ENCODE results near the gene HJV. TPM values are rescaled to one million over a fixed set of nuclear protein-coding genes. Genes with fewer than 3 reads are reported as not detected.
A peak's percentile ranks its signal among the peaks of the same experiment; 100 is the strongest.

The HJV gene
- total and polyA plus RNA-seq, 2 of the 13 experiments (the other 11 are each of a cell fraction or from before 2014, with no cell fraction given) = 0.18 TPM; not detected in 1

DNA sequence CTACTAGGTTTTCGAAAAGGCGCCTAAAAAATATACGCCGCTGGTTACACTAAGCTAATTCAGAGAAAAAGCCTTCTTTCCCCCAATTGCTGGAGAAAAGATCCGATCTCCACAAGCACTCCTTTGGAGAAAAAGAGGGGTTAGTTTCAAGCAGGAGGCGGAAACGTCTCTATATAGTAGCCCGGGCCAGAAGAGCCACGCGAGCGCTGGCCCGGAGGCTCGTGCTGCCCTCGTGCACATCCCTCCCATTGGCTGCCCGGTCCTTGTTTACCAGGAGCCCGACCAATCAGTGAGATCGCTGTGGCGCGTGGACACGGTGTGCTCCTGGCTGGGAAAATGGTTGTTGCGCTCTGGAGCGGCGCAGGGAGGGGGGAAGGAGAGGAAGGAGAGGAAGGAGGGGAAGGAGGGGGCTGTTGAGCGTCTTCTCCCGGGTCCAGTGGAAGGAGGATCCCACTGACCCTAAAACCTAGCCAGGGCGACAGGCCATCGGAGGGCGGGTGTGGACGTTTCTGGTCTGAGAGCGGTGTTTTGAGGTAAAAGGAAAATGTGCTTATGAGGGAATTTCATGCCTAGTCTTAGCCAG is 25.0 kb downstream of the HJV start, which contains the start of gene TXNIP (continued):
- TF ChIP-seq, protein P1, sequence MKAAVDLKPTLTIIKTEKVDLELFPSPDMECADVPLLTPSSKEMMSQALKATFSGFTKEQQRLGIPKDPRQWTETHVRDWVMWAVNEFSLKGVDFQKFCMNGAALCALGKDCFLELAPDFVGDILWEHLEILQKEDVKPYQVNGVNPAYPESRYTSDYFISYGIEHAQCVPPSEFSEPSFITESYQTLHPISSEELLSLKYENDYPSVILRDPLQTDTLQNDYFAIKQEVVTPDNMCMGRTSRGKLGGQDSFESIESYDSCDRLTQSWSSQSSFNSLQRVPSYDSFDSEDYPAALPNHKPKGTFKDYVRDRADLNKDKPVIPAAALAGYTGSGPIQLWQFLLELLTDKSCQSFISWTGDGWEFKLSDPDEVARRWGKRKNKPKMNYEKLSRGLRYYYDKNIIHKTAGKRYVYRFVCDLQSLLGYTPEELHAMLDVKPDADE (CRISPR knock-in tag; IDR thresholded peaks at IDR 0.05) = no peak
- peak; percentile 69 for TF ChIP-seq HDAC2 (CRISPR knock-in tag; IDR thresholded peaks at IDR 0.05)
- peak; percentile 48 for TF ChIP-seq HNRNPLL (IDR thresholded peaks at IDR 0.05; ENCODE audit: low read depth, low read length, poor library complexity, severe bottlenecking)
- no peak for TF ChIP-seq ZNF782 (CRISPR knock-in tag; IDR thresholded peaks at IDR 0.05; ENCODE audit: borderline replicate concordance)
- TF ChIP-seq, protein P2, sequence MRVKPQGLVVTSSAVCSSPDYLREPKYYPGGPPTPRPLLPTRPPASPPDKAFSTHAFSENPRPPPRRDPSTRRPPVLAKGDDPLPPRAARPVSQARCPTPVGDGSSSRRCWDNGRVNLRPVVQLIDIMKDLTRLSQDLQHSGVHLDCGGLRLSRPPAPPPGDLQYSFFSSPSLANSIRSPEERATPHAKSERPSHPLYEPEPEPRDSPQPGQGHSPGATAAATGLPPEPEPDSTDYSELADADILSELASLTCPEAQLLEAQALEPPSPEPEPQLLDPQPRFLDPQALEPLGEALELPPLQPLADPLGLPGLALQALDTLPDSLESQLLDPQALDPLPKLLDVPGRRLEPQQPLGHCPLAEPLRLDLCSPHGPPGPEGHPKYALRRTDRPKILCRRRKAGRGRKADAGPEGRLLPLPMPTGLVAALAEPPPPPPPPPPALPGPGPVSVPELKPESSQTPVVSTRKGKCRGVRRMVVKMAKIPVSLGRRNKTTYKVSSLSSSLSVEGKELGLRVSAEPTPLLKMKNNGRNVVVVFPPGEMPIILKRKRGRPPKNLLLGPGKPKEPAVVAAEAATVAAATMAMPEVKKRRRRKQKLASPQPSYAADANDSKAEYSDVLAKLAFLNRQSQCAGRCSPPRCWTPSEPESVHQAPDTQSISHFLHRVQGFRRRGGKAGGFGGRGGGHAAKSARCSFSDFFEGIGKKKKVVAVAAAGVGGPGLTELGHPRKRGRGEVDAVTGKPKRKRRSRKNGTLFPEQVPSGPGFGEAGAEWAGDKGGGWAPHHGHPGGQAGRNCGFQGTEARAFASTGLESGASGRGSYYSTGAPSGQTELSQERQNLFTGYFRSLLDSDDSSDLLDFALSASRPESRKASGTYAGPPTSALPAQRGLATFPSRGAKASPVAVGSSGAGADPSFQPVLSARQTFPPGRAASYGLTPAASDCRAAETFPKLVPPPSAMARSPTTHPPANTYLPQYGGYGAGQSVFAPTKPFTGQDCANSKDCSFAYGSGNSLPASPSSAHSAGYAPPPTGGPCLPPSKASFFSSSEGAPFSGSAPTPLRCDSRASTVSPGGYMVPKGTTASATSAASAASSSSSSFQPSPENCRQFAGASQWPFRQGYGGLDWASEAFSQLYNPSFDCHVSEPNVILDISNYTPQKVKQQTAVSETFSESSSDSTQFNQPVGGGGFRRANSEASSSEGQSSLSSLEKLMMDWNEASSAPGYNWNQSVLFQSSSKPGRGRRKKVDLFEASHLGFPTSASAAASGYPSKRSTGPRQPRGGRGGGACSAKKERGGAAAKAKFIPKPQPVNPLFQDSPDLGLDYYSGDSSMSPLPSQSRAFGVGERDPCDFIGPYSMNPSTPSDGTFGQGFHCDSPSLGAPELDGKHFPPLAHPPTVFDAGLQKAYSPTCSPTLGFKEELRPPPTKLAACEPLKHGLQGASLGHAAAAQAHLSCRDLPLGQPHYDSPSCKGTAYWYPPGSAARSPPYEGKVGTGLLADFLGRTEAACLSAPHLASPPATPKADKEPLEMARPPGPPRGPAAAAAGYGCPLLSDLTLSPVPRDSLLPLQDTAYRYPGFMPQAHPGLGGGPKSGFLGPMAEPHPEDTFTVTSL (CRISPR knock-in tag; IDR thresholded peaks at IDR 0.05; ENCODE audit: borderline replicate concordance) = peak; percentile 78; the same call in 1 of the 2 replicates
- no peak for TF ChIP-seq MBNL3 (CRISPR knock-in tag; conservative IDR thresholded peaks at IDR 0.05)
- TF ChIP-seq, protein P3, sequence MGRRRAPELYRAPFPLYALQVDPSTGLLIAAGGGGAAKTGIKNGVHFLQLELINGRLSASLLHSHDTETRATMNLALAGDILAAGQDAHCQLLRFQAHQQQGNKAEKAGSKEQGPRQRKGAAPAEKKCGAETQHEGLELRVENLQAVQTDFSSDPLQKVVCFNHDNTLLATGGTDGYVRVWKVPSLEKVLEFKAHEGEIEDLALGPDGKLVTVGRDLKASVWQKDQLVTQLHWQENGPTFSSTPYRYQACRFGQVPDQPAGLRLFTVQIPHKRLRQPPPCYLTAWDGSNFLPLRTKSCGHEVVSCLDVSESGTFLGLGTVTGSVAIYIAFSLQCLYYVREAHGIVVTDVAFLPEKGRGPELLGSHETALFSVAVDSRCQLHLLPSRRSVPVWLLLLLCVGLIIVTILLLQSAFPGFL (CRISPR knock-in tag; IDR thresholded peaks at IDR 0.05) = no peak
- TF ChIP-seq, protein P4, sequence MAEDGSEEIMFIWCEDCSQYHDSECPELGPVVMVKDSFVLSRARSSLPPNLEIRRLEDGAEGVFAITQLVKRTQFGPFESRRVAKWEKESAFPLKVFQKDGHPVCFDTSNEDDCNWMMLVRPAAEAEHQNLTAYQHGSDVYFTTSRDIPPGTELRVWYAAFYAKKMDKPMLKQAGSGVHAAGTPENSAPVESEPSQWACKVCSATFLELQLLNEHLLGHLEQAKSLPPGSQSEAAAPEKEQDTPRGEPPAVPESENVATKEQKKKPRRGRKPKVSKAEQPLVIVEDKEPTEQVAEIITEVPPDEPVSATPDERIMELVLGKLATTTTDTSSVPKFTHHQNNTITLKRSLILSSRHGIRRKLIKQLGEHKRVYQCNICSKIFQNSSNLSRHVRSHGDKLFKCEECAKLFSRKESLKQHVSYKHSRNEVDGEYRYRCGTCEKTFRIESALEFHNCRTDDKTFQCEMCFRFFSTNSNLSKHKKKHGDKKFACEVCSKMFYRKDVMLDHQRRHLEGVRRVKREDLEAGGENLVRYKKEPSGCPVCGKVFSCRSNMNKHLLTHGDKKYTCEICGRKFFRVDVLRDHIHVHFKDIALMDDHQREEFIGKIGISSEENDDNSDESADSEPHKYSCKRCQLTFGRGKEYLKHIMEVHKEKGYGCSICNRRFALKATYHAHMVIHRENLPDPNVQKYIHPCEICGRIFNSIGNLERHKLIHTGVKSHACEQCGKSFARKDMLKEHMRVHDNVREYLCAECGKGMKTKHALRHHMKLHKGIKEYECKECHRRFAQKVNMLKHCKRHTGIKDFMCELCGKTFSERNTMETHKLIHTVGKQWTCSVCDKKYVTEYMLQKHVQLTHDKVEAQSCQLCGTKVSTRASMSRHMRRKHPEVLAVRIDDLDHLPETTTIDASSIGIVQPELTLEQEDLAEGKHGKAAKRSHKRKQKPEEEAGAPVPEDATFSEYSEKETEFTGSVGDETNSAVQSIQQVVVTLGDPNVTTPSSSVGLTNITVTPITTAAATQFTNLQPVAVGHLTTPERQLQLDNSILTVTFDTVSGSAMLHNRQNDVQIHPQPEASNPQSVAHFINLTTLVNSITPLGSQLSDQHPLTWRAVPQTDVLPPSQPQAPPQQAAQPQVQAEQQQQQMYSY (CRISPR knock-in tag; IDR thresholded peaks at IDR 0.05) = no peak
- TF ChIP-seq MYC (CRISPR knock-in tag; IDR thresholded peaks at IDR 0.05; ENCODE audit: borderline replicate concordance) = peak; percentile 83; the same call in 1 of the 2 replicates
- peak; percentile 78; the same call in 1 of the 2 replicates for TF ChIP-seq KDM4B (CRISPR knock-in tag; IDR thresholded peaks at IDR 0.05)
- TF ChIP-seq POLR2G (IDR thresholded peaks at IDR 0.05; ENCODE audit: low read depth, low read length) = peak; percentile 68
- TF ChIP-seq MTF2 (CRISPR knock-in tag; IDR thresholded peaks at IDR 0.05; ENCODE audit: borderline replicate concordance) = no peak
- peak; percentile 61 for TF ChIP-seq TAF1 (CRISPR knock-in tag; IDR thresholded peaks at IDR 0.05)
- TF ChIP-seq ZNF264 (CRISPR knock-in tag; IDR thresholded peaks at IDR 0.05) = no peak; the same call in 1 of the 2 replicates
- no peak for TF ChIP-seq CC2D1A (CRISPR knock-in tag; IDR thresholded peaks at IDR 0.05)
